Gastroesophageal sphincter (tissue), 4 donors: ENCODE measurements around the gene ACSS3. TPM values are rescaled to one million over a fixed set of nuclear protein-coding genes. Genes with fewer than 3 reads are reported as not detected.
"Not testable (repeated sequence)": the region's sequence is repeated elsewhere in the genome, so short reads cannot be mapped to it uniquely, and the experiment has no call there.

Source experiments
- ATAC-seq: fragments of 150-250 bp; one replicate; pipeline ENCODE4 v1.9.1; 2016; ENCODE audit warnings: mild to moderate bottlenecking, moderate library complexity
- H3K27ac ChIP-seq, 4 donors: fragments of 200-600 bp; sonication (generic) in 3 of 4; 1 replicate in 3 of 4; 2 replicates in 1 of 4; pipeline ENCODE4 v1.5.1; 2016 to 2019
- H3K27me3 ChIP-seq: fragments of 200-600 bp; sonication (generic); one replicate; pipeline ENCODE4 v1.5.1; 2019
- H3K36me3 ChIP-seq, 2 donors: fragments of 200-600 bp; sonication (generic); one replicate each; pipeline ENCODE4 v1.5.1; 2019; ENCODE audit warnings: control low read depth in 1 of 2
- H3K4me1 ChIP-seq, 3 donors: fragments of 200-600 bp; sonication (generic); 1 replicate in 2 of 3; 2 replicates in 1 of 3; pipeline ENCODE4 v1.5.1; 2016 to 2019; ENCODE audit warnings: control low read depth in 2 of 3
- H3K4me3 ChIP-seq, 2 donors: fragments of 200-600 bp; sonication (generic); one replicate each; pipeline ENCODE4 v1.5.1; 2019; ENCODE audit warnings: mild to moderate bottlenecking in 1 of 2, moderate library complexity in 1 of 2
- H3K9me3 ChIP-seq, 3 donors: fragments of 200-600 bp; sonication (generic); one replicate each; pipeline ENCODE4 v1.5.1; 2017 to 2019; ENCODE audit warnings: control low read depth in 2 of 3
- EP300 ChIP-seq: sonication (generic); formaldehyde crosslinking; IDR thresholded peaks from one replicate; pipeline ENCODE4 v1.6.1; 2017; ENCODE audit warnings: antibody characterized with exemption, mild to moderate bottlenecking
- POLR2A ChIP-seq, 2 donors: fragments of 450-650 bp; IDR thresholded peaks; one replicate each; pipeline ENCODE4 v1.6.1; 2017; ENCODE audit warnings: antibody characterized with exemption in 2 of 2, mild to moderate bottlenecking in 2 of 2, moderate library complexity in 1 of 2
- POLR2AphosphoS5 ChIP-seq: sonication (generic); formaldehyde crosslinking; IDR thresholded peaks from one replicate; pipeline ENCODE4 v1.6.1; 2017; ENCODE audit warnings: antibody characterized with exemption
- WGBS, 2 donors: methylation state at CpG; one replicate each; pipeline ENCODE4 v1.1.5; 2018; ENCODE audit warnings: low coverage in 1 of 2; 5-methylcytosine and 5-hydroxymethylcytosine counted together
- total RNA-seq, 4 donors: library from RNA; depleted of rRNA; stranded (reverse); fragments of >200 nt; gene quantifications; one replicate each; pipeline ENCODE4 v1.1.0, GENCODE V29; 2016
- TF ChIP-seq, protein P1 (sequence below), 4 experiments: fragments of 200-600 bp in 2 of 4; fragments of 450-650 bp in 2 of 4; sonication (generic) in 1 of 4; IDR thresholded peaks; one replicate each; pipeline ENCODE4 v1.5.1; 2017 to 2019; ENCODE audit warnings: antibody characterized with exemption in 4 of 4, mild to moderate bottlenecking in 2 of 4, moderate library complexity in 2 of 4

The ACSS3 gene
- total RNA-seq, 4 donors from 2014 or later, result 6.8 to 19.0 (median 13.5) TPM

DNA sequence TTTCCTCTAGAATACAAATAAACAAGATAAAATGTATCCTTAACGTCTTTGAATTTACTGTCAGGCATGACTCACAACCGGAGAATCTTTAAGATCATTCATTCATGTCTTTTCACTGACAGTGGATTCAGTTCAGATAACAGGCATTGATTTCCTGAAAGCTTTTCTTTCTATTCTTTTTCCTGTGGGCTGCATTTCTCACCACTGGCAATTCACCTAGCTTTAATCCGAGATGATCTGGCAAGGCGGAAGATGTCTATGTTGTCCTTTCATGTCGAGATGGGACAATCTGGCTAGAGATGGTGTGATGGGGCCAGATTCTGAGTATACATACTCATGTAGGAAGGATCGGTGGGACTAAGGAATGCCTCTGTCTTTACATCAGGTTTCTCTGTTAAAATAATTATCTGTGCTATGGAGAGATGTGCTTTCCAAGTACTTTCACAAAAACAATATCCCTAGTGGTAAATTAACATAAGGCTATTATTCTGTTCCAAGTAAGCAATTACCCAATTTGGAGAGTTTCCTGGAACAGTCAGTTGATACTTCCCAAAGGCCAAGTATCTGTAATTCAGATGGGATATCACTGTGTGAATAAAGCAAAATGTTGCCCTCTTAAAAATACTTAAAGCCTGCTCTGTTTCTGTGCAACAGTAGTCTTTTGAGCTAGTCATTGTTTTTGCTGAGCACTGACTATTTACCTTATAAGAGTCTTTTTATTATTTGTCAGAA is 17.8 kb downstream of the ACSS3 start:
- peak; percentile 58 for ATAC-seq
- Histone ChIP-seq H3K9me3 (no peaks in the 10 kb centered on the region), H3K36me3 (no peaks in the 10 kb centered on the region), H3K4me1 (no peaks in the 10 kb centered on the region), H3K27ac (peak overlapping the region in 1 of 4 donors; percentile 14), H3K27me3 (no peaks in the 10 kb centered on the region), H3K4me3 (no peak overlapping the region)
- TF ChIP-seq POLR2A (IDR thresholded peaks at IDR 0.05) (no peak), POLR2AphosphoS5 (no peak), EP300 (no peak)
- TF ChIP-seq, protein P1, sequence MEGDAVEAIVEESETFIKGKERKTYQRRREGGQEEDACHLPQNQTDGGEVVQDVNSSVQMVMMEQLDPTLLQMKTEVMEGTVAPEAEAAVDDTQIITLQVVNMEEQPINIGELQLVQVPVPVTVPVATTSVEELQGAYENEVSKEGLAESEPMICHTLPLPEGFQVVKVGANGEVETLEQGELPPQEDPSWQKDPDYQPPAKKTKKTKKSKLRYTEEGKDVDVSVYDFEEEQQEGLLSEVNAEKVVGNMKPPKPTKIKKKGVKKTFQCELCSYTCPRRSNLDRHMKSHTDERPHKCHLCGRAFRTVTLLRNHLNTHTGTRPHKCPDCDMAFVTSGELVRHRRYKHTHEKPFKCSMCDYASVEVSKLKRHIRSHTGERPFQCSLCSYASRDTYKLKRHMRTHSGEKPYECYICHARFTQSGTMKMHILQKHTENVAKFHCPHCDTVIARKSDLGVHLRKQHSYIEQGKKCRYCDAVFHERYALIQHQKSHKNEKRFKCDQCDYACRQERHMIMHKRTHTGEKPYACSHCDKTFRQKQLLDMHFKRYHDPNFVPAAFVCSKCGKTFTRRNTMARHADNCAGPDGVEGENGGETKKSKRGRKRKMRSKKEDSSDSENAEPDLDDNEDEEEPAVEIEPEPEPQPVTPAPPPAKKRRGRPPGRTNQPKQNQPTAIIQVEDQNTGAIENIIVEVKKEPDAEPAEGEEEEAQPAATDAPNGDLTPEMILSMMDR (IDR thresholded peaks at IDR 0.05), result no peak
- WGBS, 2 donors, result 48 to 61% methylated on average over 6 of the region's 6 CpGs

DNA sequence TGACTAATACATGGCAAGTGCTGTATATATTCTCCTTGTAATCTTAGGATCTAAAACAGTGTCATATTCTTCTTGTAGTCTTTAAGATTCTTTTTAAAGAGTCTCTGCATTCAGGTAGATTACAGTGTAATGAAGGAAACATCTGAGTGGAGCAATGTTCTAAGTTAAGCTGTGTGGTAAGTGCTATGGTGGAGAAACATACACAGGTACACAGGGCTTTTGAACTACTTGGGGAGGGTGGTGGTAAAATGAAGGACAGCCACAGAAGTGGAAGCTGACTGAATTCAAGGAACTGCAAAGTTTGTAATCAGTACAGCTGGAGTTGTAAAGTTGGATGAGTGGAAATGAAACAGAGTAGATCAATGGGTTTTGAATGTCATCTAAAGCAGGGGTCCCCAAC is 27.8 kb downstream of the ACSS3 start:
- Histone ChIP-seq H3K4me3 (no peak overlapping the region), H3K27ac (no peak overlapping the region), H3K9me3 (no peaks in the 10 kb centered on the region), H3K4me1 (no peaks in the 10 kb centered on the region), H3K27me3 (no peaks in the 10 kb centered on the region), H3K36me3 (no peaks in the 10 kb centered on the region)
- no peak for ATAC-seq
- TF ChIP-seq POLR2AphosphoS5 (no peak), EP300 (no peak), POLR2A (IDR thresholded peaks at IDR 0.05) (no peak)
- TF ChIP-seq, protein P1 (IDR thresholded peaks at IDR 0.05), result no peak

DNA sequence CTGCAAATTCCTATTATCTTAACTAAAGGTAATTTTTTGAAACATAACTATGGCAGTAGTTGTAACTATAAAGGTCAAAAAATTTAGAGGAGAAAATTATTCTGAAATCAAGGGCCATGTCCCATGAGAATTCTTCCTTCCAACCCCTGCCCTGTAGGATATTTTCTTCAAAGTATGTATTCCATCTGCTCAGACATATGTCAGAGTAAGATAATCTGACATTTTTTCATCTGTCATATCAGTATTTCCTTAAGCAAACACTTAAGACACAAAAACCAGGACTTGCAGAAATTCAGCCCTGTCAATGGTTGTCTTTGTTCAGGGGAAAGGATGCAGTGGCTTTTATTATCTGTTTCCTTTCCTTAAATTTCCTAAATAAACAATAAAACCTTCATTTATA is 36.3 kb downstream of the ACSS3 start:
- Histone ChIP-seq H3K4me3 (no peak overlapping the region), H3K4me1 (no peaks in the 10 kb centered on the region), H3K36me3 (peaks cover 0 to 3% of the 10 kb centered on the region in 2 donors), H3K9me3 (peaks cover 0 to 5% (median 0%) of the 10 kb centered on the region in 3 donors), H3K27me3 (no peaks in the 10 kb centered on the region), H3K27ac (no peak overlapping the region)
- ATAC-seq, result no peak
- TF ChIP-seq POLR2A (IDR thresholded peaks at IDR 0.05) (no peak), EP300 (no peak), POLR2AphosphoS5 (no peak)
- TF ChIP-seq, protein P1 (IDR thresholded peaks at IDR 0.05), result no peak

DNA sequence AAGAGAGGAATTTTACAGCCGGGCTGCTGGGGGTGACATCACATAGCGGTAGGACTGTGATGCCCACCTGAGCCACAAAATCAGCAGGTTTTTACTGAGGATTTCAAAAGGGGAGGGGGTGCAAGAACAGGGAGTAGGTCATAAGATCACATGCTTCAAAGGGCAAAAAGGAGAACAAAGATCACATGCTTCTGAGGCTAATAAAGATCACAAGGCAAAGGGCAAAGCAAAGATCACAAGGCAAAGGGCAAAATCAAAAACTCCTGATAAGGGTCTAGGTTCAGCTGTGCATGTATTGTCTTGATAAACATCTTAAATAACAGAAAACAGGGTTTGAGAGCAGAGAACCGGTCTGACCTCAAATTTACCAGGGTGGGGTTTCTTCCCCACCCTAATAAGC is 41.2 kb downstream of the ACSS3 start:
- not testable (repeated sequence) for H3K9me3 ChIP-seq, H3K36me3 ChIP-seq, H3K4me1 ChIP-seq, ATAC-seq, H3K27ac ChIP-seq, H3K4me3 ChIP-seq, H3K27me3 ChIP-seq
- WGBS, 2 donors, result 51 to 67% methylated on average over 1 to 3 of the region's 3 CpGs

DNA sequence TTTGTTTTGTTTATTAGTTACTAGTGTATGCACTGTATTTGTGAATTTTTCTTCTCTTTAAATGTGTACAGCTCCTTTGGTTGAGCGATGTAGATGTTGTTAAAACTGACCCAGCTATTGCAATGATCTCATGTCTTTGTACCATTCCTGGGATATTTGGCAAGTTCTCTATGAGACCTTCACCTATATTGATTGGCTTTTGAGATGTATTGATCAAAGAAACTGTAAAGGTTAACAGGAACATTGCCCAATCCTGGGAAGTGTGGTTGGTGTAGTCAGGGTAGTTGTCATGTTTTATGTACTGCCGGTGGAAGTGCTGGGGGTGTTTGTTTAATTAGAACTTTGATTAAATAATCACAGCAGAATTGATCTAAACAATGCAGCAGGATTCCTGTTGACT is 43.1 kb downstream of the ACSS3 start:
- ATAC-seq, result no peak
- no peak for TF ChIP-seq POLR2A (IDR thresholded peaks at IDR 0.05)
- TF ChIP-seq POLR2AphosphoS5, result no peak
- 54 to 96% methylated on average over 2 of the region's 2 CpGs for WGBS, 2 donors

DNA sequence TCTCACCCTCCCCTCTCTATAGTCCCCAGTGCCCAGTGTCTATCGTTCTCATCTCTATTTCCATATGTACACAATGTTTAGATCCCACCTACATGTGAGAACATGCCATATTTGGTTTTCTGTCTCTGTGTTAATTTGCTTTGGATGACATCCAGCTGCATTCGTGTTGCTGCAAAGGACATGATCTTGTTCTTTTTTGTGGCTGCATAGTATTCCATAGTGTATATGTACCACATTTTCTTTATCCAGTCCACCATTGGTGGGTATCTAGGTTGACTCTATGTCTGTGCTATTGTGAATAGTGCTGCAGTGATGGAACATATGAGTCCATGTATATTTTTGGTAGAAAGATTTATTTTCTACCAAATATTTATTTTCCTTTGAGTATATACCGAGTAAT is 45.7 kb downstream of the ACSS3 start:
- Histone ChIP-seq H3K27me3 (no peaks in the 10 kb centered on the region), H3K9me3 (peaks cover 0 to 9% (median 0%) of the 10 kb centered on the region in 3 donors), H3K36me3 (no peaks in the 10 kb centered on the region), H3K4me1 (no peaks in the 10 kb centered on the region), H3K27ac (no peak overlapping the region), H3K4me3 (no peak overlapping the region)
- 89 to 100% methylated on average over 3 of the region's 3 CpGs for WGBS, 2 donors
- ATAC-seq, result no peak
- TF ChIP-seq, protein P1 (IDR thresholded peaks at IDR 0.05), result no peak
- no peak for TF ChIP-seq POLR2A (IDR thresholded peaks at IDR 0.05)
- no peak for TF ChIP-seq POLR2AphosphoS5
- no peak for TF ChIP-seq EP300

More for the DNA sequence above, 43.1 kb downstream of the ACSS3 start:
- peaks cover 0 to 9% (median 0%) of the 10 kb centered on the region in 3 donors for H3K9me3 ChIP-seq
- H3K4me3 ChIP-seq, result no peak overlapping the region
- no peaks in the 10 kb centered on the region for H3K4me1 ChIP-seq
- no peak overlapping the region for H3K27ac ChIP-seq
- no peaks in the 10 kb centered on the region for H3K27me3 ChIP-seq
- peaks cover 0 to 3% of the 10 kb centered on the region in 2 donors for H3K36me3 ChIP-seq
